Fibroblast of the aortic adventitia (primary cell): Measurements from ENCODE around the gene C4B. TPM values are rescaled to one million over a fixed set of nuclear protein-coding genes. Genes with fewer than 3 reads are reported as not detected.
"Not testable (repeated sequence)": the region's sequence is repeated elsewhere in the genome, so short reads cannot be mapped to it uniquely, and the experiment has no call there.

ENCODE experiments used
- DNase-seq: peaks from one replicate; pipeline ENCODE4 v3.0.0-alpha.2; 2010; ENCODE audit warnings: low read depth
- H3K4me3 ChIP-seq: 2 replicates; pipeline ENCODE4 v1.5.1; 2011; ENCODE audit warnings: low read depth, mild to moderate bottlenecking, control low read depth, low read length, moderate library complexity
- CTCF ChIP-seq: IDR thresholded peaks from 2 replicates; pipeline ENCODE4 v1.5.1; 2011; ENCODE audit warnings: mild to moderate bottlenecking, low read length, control low read depth, inconsistent platforms; ENCODE audit not compliant: insufficient read depth
- total RNA-seq: library from RNA; depleted of rRNA; stranded (reverse); fragments of >200 nt; gene quantifications from 2 replicates; pipeline ENCODE4 v1.2.3, GENCODE V29; 2012; ENCODE audit warnings: low replicate concordance

Gene C4B
- total RNA-seq, 1 donor = 4.1 TPM

DNA sequence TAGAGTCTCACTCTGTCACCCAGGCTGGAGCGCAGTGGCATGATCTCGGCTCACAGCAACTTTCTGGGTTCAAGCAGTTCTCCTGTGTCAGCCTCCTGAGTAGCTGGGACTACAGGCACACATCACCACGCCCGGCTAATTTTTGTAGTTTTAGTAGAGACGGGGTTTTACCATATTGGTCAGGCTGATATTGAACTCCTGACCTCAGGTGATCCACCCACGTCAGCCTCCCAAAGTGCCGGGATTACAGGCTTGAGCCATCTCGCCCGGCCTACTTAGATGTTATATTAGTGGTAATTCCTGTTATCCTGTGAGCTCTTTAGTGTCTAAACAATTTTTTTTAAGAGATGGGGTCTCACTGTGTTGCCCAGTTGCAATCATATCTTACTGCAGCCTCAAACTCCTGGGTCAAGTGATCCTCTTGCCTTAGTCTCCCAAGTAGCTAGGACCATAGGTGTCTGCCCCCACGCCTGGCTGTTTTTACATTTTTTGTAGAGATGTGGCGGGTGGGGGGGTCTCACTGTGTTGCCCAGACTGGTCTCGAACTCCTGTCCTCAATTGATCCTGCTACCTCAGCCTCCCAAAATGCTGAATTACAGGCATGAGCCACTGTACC lies 36.7 kb upstream of the C4B start:
- H3K4me3 ChIP-seq = no peak overlapping the region
- DNase-seq = no peak
- no peak for TF ChIP-seq CTCF

- TF ChIP-seq CTCF = no peak
- DNase-seq = no peak
- H3K4me3 ChIP-seq = no peak overlapping the region
Measured at GRCh38 chr6:31978831-31979230, 35.8 kb upstream of the C4B start.

GRCh38 chr6:31979238-31979898 lies 35.2 kb upstream of the C4B start:
- H3K4me3 ChIP-seq = no peak overlapping the region
- DNase-seq = no peak
- no peak for TF ChIP-seq CTCF

DNA sequence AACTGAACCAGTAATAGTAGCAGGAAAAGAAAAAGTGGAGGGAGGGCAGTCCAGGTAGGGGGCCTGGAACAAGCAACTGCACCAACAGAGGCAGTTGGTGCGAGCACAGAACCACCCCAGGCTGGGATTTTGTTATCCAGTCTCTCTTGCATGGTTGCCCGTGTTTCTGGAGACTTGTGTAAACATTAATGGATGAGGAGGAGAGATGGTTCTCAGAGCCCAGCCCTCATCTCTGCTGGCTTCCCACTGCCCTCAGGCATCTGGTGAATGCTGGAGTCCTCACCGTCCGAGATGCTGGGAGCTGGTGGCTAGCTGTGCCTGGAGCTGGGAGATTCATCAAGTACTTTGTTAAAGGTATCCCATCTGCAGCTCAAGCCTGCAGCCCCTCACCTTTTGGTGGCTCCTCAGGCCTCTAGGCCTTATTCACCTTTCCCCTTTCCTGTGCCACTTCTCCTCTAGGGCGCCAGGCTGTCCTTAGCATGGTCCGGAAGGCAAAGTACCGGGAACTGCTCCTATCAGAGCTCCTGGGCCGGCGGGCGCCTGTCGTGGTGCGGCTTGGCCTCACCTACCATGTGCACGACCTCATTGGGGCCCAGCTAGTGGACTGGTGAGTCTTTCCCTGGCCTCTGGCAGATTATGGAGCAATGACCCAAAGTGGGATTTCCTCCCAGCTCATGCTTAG lies 34.3 kb upstream of the C4B start:
- H3K4me3 ChIP-seq, DNase-seq: not testable (repeated sequence)

GRCh38 chr6:31980998-31981397 lies 33.6 kb upstream of the C4B start:
- not testable (repeated sequence) for H3K4me3 ChIP-seq, DNase-seq

DNA sequence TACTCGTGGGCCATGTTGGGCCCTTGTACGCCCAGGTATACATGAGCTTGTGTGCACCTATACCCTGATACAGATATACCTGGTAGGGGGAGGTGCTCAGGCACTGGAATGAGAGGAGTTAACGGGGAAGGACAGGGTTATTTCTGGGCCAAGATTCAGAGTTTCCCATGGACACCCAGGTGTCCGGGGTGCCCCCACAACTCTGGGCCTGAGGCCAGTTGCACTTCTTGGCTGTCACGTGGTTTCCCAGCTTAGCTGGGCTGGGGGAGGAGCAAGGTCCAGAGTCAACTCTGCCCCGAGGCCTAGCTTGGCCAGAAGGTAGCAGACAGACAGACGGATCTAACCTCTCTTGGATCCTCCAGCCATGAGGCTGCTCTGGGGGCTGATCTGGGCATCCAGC lies 32.9 kb upstream of the C4B start, which contains the start of gene C4A:
Gene C4A (plus strand): TSS at position 314 of the 400 bp plus-strand sequence. CDS start 51 bp downstream, at position 365.
- not testable (repeated sequence) for DNase-seq, H3K4me3 ChIP-seq

- H3K4me3 ChIP-seq, DNase-seq: not testable (repeated sequence)
Measured at GRCh38 chr6:31989363-31989762, 25.2 kb upstream of the C4B start.

DNA sequence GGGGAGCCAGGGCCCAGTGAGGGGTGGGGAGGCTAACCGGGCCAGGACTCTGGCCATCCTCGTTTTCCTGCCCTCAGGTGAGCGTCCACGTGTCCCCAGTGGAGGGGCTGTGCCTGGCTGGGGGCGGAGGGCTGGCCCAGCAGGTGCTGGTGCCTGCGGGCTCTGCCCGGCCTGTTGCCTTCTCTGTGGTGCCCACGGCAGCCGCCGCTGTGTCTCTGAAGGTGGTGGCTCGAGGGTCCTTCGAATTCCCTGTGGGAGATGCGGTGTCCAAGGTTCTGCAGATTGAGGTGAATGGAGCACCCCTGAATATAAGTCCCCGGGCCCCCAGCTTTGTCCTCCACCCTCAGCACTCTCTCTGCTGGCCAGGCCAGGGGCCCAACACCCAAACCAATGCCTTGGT lies 20.2 kb upstream of the C4B start:
- not testable (repeated sequence) for H3K4me3 ChIP-seq, DNase-seq

DNA sequence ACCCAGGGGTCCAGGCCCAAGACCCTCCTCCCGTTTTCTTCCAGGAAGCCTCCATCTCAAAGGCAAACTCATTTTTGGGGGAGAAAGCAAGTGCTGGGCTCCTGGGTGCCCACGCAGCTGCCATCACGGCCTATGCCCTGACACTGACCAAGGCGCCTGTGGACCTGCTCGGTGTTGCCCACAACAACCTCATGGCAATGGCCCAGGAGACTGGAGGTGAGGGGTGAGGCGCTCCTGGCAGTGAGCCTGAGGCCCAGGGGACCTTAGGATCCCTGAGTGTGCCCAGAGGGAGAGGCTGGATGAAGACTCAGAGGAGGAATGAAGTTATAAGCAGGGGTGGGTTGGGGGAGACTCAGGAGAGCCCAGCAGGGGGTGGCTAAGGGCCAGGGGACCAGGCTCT lies 18.2 kb upstream of the C4B start:
- DNase-seq, H3K4me3 ChIP-seq: not testable (repeated sequence)

- DNase-seq, H3K4me3 ChIP-seq: not testable (repeated sequence)
Measured at GRCh38 chr6:32002546-32003268, 11.9 kb upstream of the C4B start.

DNA sequence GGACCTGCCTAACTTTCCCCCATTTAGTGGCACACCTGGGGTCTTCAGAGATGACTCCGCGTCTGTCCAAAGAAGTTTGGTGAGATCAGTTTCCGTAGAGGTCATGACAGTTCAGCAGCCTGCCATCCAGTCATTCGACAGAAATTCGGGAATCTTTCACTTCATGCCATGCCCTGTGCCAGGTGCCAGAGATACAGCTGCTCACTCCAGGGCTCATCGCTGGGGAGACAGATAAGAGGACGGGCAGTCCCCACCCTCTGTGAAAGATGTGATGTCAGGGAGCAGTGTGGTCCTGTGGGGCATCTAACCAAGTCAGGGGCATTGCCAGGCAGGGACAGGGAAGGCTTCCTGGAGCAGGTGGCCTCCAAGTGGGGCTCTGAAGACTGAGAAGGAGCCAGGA lies 11.3 kb upstream of the C4B start:
- H3K4me3 ChIP-seq, DNase-seq: not testable (repeated sequence)

DNA sequence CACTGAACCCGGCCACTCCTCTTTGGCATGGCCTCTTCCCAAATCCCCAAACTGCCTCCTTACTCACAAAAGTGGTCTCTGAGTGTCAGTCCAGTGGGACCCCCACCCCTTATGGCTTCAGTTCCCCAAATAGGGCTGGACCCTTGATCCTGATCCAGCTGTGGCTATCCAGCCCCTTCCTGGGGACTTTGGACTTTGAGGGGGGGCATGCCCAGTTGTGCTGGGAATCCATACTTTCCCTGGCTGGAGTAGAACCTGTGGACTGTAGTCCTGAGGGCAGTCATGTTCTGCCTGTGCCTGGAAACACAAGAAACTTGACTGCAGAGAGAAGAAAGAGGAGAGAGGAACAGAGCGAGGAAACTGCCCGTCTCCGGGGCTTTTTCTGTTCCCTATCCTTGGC lies 10.2 kb upstream of the C4B start:
- not testable (repeated sequence) for DNase-seq, H3K4me3 ChIP-seq

- not testable (repeated sequence) for DNase-seq, H3K4me3 ChIP-seq
Measured at GRCh38 chr6:32004864-32005537, 9.6 kb upstream of the C4B start.

- DNase-seq = not testable (repeated sequence)
Measured at GRCh38 chr6:32005538-32005880, 9.1 kb upstream of the C4B start.

More at GRCh38 chr6:32005538-32005880, 9.1 kb upstream of the C4B start:
- H3K4me3 ChIP-seq = not testable (repeated sequence)
